Breast epithelium (tissue), 4 donors: ENCODE measurements around the gene TCAF2. TPM values are rescaled to one million over a fixed set of nuclear protein-coding genes. Genes with fewer than 3 reads are reported as not detected.
"Not testable (repeated sequence)": the region's sequence is repeated elsewhere in the genome, so short reads cannot be mapped to it uniquely, and the experiment has no call there.

ENCODE experiments used
- DNase-seq, 2 donors: peaks; one replicate each; pipeline ENCODE4 v3.0.0-alpha.2; 2019; ENCODE audit warnings: low spot score in 2 of 2
- H3K27ac ChIP-seq, 2 donors: fragments of 200-600 bp; sonication (generic) in 1 of 2; one replicate each; pipeline ENCODE4 v1.5.1; 2016 to 2019; ENCODE audit warnings: mild to moderate bottlenecking in 1 of 2
- H3K27me3 ChIP-seq, 2 donors: fragments of 200-600 bp; sonication (generic) in 1 of 2; one replicate each; pipeline versions ENCODE4 v1.5.1 to v1.6.0; 2017 to 2019; ENCODE audit warnings: control low read depth in 1 of 2, mild to moderate bottlenecking in 1 of 2
- H3K36me3 ChIP-seq: fragments of 200-600 bp; one replicate; pipeline ENCODE4 v1.5.1; 2019
- H3K4me1 ChIP-seq, 2 donors: fragments of 200-600 bp; sonication (generic); one replicate each; pipeline ENCODE4 v1.5.1; 2016 to 2019; ENCODE audit warnings: control low read depth in 1 of 2
- H3K4me3 ChIP-seq, 3 donors: fragments of 200-600 bp; sonication (generic); 1 replicate in 2 of 3; 2 replicates in 1 of 3; pipeline ENCODE4 v1.5.1; 2016 to 2019; ENCODE audit warnings: mild to moderate bottlenecking in 3 of 3, moderate library complexity in 2 of 3
- H3K9me3 ChIP-seq, 2 donors: fragments of 200-600 bp; sonication (generic) in 1 of 2; one replicate each; pipeline ENCODE4 v1.5.1; 2016 to 2019; ENCODE audit warnings: control low read depth in 1 of 2
- intact Hi-C: fragments of 100-400 bp; cut with DNase I; formaldehyde crosslinking; loops from one replicate; pipeline ENCODE4 v1.15.1; 2023; ENCODE audit warnings: low total_unique reads
- total RNA-seq, 3 donors: library from RNA; depleted of rRNA; stranded (reverse); fragments of >200 nt; gene quantifications; one replicate each; pipeline ENCODE4 v1.1.0, GENCODE V29; 2016

The TCAF2 gene
- total RNA-seq, 3 donors from 2014 or later, result 2.2 to 14.0 (median 4.6) TPM

DNA sequence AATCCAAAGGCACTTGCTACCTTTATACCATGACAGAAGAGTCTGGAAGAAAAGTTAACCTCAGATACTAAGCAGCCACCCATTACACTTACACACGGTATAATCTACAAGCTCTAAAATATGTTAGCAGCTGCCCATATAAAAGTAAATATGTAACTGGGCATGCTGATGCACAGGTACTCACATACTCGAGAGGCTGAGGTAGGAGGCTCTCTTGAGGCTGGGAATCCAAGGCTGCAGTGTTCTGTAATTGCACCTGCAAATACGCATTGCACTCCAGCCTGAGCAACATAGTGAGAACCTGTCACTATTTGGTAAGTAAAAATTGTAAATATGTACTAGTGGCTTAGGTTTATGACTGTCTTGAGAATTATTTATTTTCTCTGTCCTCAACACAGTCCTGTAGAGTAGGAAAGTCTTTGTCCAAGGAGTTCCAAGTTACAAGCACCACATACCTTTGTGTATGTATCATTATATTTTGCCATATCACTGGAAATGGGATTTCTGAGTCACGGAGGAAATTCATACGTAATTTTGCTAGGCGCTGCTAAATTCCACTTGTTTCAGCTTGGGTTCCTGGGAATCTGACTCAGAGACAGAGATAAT is 12.3 kb downstream of the TCAF2 start:
- H3K9me3 ChIP-seq, H3K36me3 ChIP-seq, intact Hi-C loops, H3K27me3 ChIP-seq, H3K4me1 ChIP-seq, H3K27ac ChIP-seq, DNase-seq, H3K4me3 ChIP-seq: not testable (repeated sequence)

DNA sequence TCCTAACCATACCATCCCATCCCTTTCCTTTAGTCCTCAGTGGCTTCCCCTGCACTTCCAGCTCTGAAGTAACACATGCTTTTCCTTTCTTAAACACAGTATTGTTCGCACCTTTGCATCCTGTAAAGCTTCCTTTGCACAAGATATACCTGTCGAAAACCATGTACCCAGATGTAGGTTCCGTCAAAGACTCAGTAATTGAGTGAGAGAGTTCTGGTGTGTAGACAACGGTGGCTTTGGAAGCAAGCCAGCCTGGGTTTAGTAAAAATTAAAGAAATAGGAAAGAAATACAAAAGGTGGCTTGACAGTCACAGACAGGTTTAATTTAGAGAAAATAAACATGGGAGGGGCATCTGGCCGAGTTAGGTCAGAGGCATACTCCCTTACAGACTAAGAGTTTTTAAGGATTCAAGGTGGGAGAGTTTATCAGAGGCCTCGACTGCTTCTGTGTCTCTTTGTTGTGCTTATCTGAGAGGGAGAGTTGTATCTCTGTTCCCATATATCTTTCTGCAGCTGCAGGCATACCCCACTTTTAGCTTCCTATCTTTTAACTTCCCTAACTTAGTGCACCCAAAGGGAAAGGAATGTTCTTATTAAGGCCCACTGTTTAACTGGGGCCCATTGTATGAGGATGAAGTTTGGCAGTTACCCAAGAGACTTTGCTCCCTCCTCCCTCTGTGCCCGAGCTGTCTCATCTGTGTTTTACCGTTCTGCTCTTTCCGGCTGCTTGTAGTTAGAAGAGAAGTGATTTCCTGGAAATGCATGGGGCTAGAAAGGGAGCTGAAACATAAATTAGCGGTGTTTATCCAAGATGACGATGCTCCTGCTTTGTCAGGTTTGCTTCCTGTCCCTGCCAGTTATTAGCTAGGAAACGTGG is 14.8 kb downstream of the TCAF2 start:
- H3K27me3 ChIP-seq, H3K4me1 ChIP-seq, intact Hi-C loops, H3K9me3 ChIP-seq, H3K27ac ChIP-seq, H3K36me3 ChIP-seq, DNase-seq, H3K4me3 ChIP-seq: not testable (repeated sequence)

DNA sequence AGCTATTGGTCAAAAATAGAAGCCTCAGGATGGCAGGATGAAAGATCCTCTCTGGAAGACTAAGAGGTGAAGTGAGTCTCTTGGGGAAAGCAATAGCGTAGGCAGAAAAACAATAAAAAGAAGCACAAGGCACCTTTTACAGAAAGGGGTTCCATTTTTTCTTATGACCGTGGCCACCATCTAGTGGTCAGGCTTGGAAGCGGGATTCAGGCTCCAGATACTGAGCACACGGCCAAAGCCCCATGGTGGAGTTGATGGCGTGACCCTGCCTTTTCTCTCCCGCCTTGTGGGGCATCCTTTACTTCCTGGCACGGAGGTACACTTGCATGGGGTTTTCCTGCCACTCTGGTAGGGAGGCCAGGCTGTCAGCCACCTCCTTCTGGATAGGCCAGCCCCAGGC is 18.6 kb downstream of the TCAF2 start:
- intact Hi-C loops, H3K4me1 ChIP-seq, H3K4me3 ChIP-seq, H3K9me3 ChIP-seq, H3K36me3 ChIP-seq, H3K27me3 ChIP-seq, DNase-seq, H3K27ac ChIP-seq: not testable (repeated sequence)

DNA sequence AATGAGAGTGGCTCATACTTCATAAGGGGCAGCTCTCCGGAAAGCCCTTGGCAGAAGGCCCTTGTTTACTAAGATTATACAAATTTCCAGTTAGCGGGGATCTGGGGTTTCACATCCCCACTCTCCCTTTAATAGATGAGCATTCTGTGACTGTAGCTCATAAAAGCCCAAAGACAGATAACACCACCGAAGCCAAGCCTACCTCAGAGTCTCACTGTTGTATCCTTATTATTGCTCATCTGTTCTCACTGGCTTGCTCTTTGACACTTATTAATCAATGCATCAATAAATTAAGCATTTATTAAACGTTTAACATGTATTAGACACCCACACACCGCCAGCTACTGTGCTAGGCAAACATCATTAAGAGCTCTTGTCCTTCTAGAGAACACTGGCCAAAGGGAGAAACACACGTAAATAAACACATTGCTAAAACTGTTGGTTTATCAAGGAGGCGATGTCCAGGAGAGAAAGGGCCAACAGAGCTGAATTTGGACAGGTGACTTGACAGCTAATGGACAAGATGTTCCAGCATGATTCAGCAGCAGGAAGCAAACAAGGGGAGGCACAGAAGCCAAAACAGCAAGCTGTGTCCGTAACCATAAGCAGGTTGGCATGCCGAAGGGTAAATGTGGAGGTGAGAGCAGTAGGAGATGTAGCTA is 19.9 kb downstream of the TCAF2 start:
- H3K9me3 ChIP-seq, H3K4me1 ChIP-seq, H3K27me3 ChIP-seq, H3K4me3 ChIP-seq, DNase-seq, H3K27ac ChIP-seq, intact Hi-C loops, H3K36me3 ChIP-seq: not testable (repeated sequence)

DNA sequence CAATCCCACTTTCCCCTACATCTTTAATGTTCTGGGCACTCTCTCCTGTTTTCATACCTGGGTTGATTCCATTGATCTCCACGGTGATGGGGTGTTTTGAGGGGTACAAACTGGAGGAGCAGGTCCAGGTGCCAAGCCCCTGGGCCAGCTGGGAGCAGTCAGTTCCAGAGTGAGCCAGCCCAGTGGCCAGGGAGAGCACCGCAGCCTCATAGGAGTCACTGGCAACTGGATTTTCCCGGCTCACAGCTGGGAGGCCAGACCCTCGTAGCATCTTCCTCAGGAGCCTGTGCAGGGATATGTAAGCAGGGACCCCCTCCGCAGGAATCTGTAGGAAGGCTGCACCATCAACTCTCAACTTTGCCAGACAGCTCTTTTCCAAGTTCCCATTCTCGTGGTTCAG is 25.8 kb downstream of the TCAF2 start:
- H3K27me3 ChIP-seq, H3K36me3 ChIP-seq, intact Hi-C loops, H3K27ac ChIP-seq, H3K4me1 ChIP-seq, H3K9me3 ChIP-seq, H3K4me3 ChIP-seq, DNase-seq: not testable (repeated sequence)

DNA sequence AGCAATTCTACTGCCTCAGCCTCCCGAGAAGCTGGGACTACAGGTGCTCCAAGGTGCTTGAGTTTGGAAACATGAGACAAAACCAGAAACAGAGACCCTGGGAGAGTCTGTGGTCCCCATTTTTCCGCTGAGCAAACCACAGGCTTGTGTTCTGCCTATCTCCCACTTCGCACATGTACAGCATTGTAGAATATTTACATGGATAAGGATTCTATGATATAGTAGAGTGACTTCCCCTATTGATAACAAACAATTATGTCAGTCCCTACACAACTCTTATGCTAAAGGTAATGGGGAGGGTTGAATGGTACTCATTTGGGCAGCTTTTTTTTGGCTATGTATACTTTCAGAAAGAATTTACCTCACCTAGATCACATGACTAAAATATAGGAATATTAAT is 29.1 kb downstream of the TCAF2 start:
- H3K4me1 ChIP-seq, DNase-seq, H3K27me3 ChIP-seq, H3K9me3 ChIP-seq, intact Hi-C loops, H3K36me3 ChIP-seq, H3K4me3 ChIP-seq, H3K27ac ChIP-seq: not testable (repeated sequence)

DNA sequence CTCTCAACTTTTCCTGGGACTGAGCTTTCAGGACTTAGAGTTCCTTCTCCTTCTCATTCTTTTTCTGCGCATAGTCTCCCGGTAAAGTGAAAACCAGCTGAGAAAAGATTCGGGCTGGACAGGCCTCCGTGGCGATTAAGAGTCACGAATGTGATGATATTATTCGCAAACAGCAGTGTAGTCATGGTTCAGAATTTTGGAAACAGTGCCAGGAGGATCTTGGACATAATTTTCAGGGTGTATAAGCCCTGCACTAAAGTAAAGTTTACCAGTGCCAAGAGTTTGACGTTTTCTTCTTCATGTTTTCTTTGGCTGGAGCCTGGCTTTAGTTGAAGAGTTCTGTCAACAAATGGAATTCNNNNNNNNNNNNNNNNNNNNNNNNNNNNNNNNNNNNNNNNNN is 29.7 kb downstream of the TCAF2 start:
- H3K27me3 ChIP-seq, H3K27ac ChIP-seq, H3K4me1 ChIP-seq, H3K9me3 ChIP-seq, H3K4me3 ChIP-seq, intact Hi-C loops, DNase-seq, H3K36me3 ChIP-seq: not testable (repeated sequence)

Other genes with a start within 250 kb of the TCAF2 start
- gene ZYX, start 239.6 kb upstream of the TCAF2 start, total RNA-seq, result 10 to 100 TPM; 60.2 to 61.0 (median 60.4) TPM
- 10 to 100 TPM in 2 of 3 donors, not detected in 1; 11.8 to 15.4 TPM for gene EPHA1, start 212.1 kb upstream of the TCAF2 start, total RNA-seq
- 1 to 10 TPM in 1 of 3 donors, not detected in 2; 1.6 TPM for gene TAS2R60, start 177.5 kb upstream of the TCAF2 start, total RNA-seq
- 1 to 10 TPM in 1 of 3 donors, under 1 TPM in 1, not detected in 1; 0.66 to 1.3 TPM for gene TAS2R41, start 143.1 kb upstream of the TCAF2 start, total RNA-seq
- 1 to 10 TPM in 1 of 3 donors, not detected in 2; 9.7 TPM for gene CTAGE15, start 49.2 kb upstream of the TCAF2 start, total RNA-seq
- gene CTAGE6, start 136.7 kb downstream of the TCAF2 start, total RNA-seq, result 1 to 10 TPM in 1 of 3 donors, under 1 TPM in 1, not detected in 1; 0.96 to 2.3 TPM